Neural progenitor cell (in vitro differentiated cells): ENCODE results near the gene B3GAT2. TPM values are rescaled to one million over a fixed set of nuclear protein-coding genes. Genes with fewer than 3 reads are reported as not detected.

Experiments
- DNase-seq: peaks from one replicate; pipeline ENCODE4 v3.0.0-alpha.2; 2016; ENCODE audit warnings: low spot score
- H2AFZ ChIP-seq: fragments of 200-600 bp; sonication (generic); replicated peaks from 2 replicates; pipeline ENCODE4 v1.6.1; 2016; ENCODE audit warnings: antibody characterized with exemption
- H3F3A ChIP-seq: fragments of 200-600 bp; sonication (generic); 2 replicates; pipeline ENCODE4 v1.6.1; 2016; ENCODE audit warnings: antibody characterized with exemption, low read depth
- H3K27ac ChIP-seq: fragments of 200-600 bp; sonication (generic); 2 replicates; pipeline ENCODE4 v1.5.1; 2016; ENCODE audit warnings: mild to moderate bottlenecking
- H3K27me3 ChIP-seq: fragments of 200-600 bp; sonication (generic); 2 replicates; pipeline ENCODE4 v1.6.1; 2016; ENCODE audit warnings: mild to moderate bottlenecking, moderate library complexity
- H3K36me3 ChIP-seq: fragments of 200-600 bp; sonication (generic); 2 replicates; pipeline ENCODE4 v1.5.1; 2016
- H3K4me1 ChIP-seq: fragments of 200-600 bp; sonication (generic); 2 replicates; pipeline ENCODE4 v1.6.1; 2016; ENCODE audit warnings: mixed run types
- H3K4me2 ChIP-seq: fragments of 200-600 bp; sonication (generic); 2 replicates; pipeline ENCODE4 v1.6.1; 2016
- H3K4me3 ChIP-seq: fragments of 200-600 bp; sonication (generic); 2 replicates; pipeline ENCODE4 v1.5.1; 2016
- H3K79me2 ChIP-seq: fragments of 200-600 bp; sonication (generic); 2 replicates; pipeline ENCODE4 v1.6.1; 2016; ENCODE audit warnings: low read depth
- H3K9ac ChIP-seq: fragments of 200-600 bp; sonication (generic); 2 replicates; pipeline ENCODE4 v1.6.1; 2016
- H3K9me3 ChIP-seq: fragments of 200-600 bp; sonication (generic); 2 replicates; pipeline ENCODE4 v1.5.1; 2016; ENCODE audit warnings: low read depth
- H4K20me1 ChIP-seq: fragments of 200-600 bp; sonication (generic); 2 replicates; pipeline ENCODE4 v1.6.1; 2016; ENCODE audit warnings: low read depth
- H3K27ac Mint-ChIP-seq: 3 replicates; pipeline ENCODE4 v1.8.0; 2021; ENCODE audit warnings: mixed read lengths
- H3K27me3 Mint-ChIP-seq: 2 replicates; pipeline ENCODE4 v1.8.0; 2022; ENCODE audit warnings: low read depth, mild to moderate bottlenecking, inconsistent platforms, moderate library complexity, mixed read lengths; ENCODE audit not compliant: insufficient read depth
- H3K36me3 Mint-ChIP-seq: 3 replicates; pipeline ENCODE4 v1.8.0; 2021; ENCODE audit warnings: mixed read lengths
- H3K4me1 Mint-ChIP-seq: 3 replicates; pipeline ENCODE4 v1.8.0; 2021; ENCODE audit warnings: mixed read lengths
- H3K4me3 Mint-ChIP-seq: 3 replicates; pipeline ENCODE4 v1.8.0; 2021; ENCODE audit warnings: mild to moderate bottlenecking, moderate library complexity, mixed read lengths
- H3K9me3 Mint-ChIP-seq: 3 replicates; pipeline ENCODE4 v1.8.0; 2020; ENCODE audit warnings: mixed read lengths
- EZH2 ChIP-seq: fragments of 200-600 bp; sonication (generic); IDR thresholded peaks from 2 replicates; pipeline ENCODE4 v1.6.1; 2017; ENCODE audit warnings: antibody characterized with exemption, mild to moderate bottlenecking, moderate library complexity
- EZH2phosphoT487 ChIP-seq: fragments of 200-600 bp; sonication (generic); IDR thresholded peaks from 2 replicates; pipeline ENCODE4 v1.6.1; 2017; ENCODE audit warnings: antibody characterized with exemption
- total RNA-seq: library from RNA; depleted of rRNA; stranded (reverse); fragments of >200 nt; gene quantifications from 2 replicates; pipeline ENCODE4 v1.2.3, GENCODE V29; 2015; ENCODE audit warnings: low replicate concordance
- TF ChIP-seq, protein P1 (sequence below): fragments of 200-600 bp; sonication (generic); IDR thresholded peaks from 2 replicates; pipeline ENCODE4 v1.5.1; 2017; ENCODE audit warnings: antibody characterized with exemption, mild to moderate bottlenecking

The B3GAT2 gene
- total RNA-seq, 1 donor from 2014 or later = 0.71 TPM

- Histone ChIP-seq H3K9me3 (no peaks in the 10 kb centered on the region), H3K4me1 (no peaks in the 10 kb centered on the region), H3K4me2 (no peak overlapping the region), H4K20me1 (no peaks in the 10 kb centered on the region), H3K9ac (no peak overlapping the region), H3K36me3 (no peaks in the 10 kb centered on the region), H3K4me3 (no peak overlapping the region), H3K27me3 (no peaks in the 10 kb centered on the region), H3K79me2 (no peaks in the 10 kb centered on the region), H2AFZ (no peak overlapping the region), H3K27ac (no peak overlapping the region), H3F3A (no peaks in the 10 kb centered on the region)
- Mint-ChIP-seq H3K9me3 (no peaks in the 10 kb centered on the region), H3K4me3 (no peak overlapping the region), H3K4me1 (no peaks in the 10 kb centered on the region), H3K36me3 (no peaks in the 10 kb centered on the region), H3K27ac (no peak overlapping the region), H3K27me3 (no peaks in the 10 kb centered on the region)
- TF ChIP-seq, protein P1, sequence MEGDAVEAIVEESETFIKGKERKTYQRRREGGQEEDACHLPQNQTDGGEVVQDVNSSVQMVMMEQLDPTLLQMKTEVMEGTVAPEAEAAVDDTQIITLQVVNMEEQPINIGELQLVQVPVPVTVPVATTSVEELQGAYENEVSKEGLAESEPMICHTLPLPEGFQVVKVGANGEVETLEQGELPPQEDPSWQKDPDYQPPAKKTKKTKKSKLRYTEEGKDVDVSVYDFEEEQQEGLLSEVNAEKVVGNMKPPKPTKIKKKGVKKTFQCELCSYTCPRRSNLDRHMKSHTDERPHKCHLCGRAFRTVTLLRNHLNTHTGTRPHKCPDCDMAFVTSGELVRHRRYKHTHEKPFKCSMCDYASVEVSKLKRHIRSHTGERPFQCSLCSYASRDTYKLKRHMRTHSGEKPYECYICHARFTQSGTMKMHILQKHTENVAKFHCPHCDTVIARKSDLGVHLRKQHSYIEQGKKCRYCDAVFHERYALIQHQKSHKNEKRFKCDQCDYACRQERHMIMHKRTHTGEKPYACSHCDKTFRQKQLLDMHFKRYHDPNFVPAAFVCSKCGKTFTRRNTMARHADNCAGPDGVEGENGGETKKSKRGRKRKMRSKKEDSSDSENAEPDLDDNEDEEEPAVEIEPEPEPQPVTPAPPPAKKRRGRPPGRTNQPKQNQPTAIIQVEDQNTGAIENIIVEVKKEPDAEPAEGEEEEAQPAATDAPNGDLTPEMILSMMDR = no peak
- TF ChIP-seq EZH2phosphoT487 (no peak), EZH2 (no peak)
- DNase-seq = no peak
Measured at GRCh38 chr6:70933853-70934252, 23.0 kb downstream of the B3GAT2 start.

- Histone ChIP-seq H3K4me1 (no peaks in the 10 kb centered on the region), H3K4me2 (no peak overlapping the region), H4K20me1 (no peaks in the 10 kb centered on the region), H3K36me3 (no peaks in the 10 kb centered on the region), H3K27ac (no peak overlapping the region), H3F3A (no peaks in the 10 kb centered on the region), H3K27me3 (no peaks in the 10 kb centered on the region), H3K9me3 (no peaks in the 10 kb centered on the region), H3K9ac (no peak overlapping the region), H3K4me3 (no peak overlapping the region), H2AFZ (no peak overlapping the region), H3K79me2 (no peaks in the 10 kb centered on the region)
- H3K9me3 Mint-ChIP-seq = no peaks in the 10 kb centered on the region
- H3K4me1 Mint-ChIP-seq = no peaks in the 10 kb centered on the region
- no peak overlapping the region for H3K4me3 Mint-ChIP-seq
- no peaks in the 10 kb centered on the region for H3K27me3 Mint-ChIP-seq
- TF ChIP-seq EZH2phosphoT487 = no peak
- TF ChIP-seq EZH2 = no peak
- TF ChIP-seq, protein P1 = no peak
- H3K36me3 Mint-ChIP-seq = no peaks in the 10 kb centered on the region
- H3K27ac Mint-ChIP-seq = no peak overlapping the region
- no peak for DNase-seq
Measured at GRCh38 chr6:70905742-70906141, 51.1 kb downstream of the B3GAT2 start.

- no peaks in the 10 kb centered on the region for H3K79me2 ChIP-seq
- H3K36me3 ChIP-seq = no peaks in the 10 kb centered on the region
- H3F3A ChIP-seq = no peaks in the 10 kb centered on the region
- no peaks in the 10 kb centered on the region for H4K20me1 ChIP-seq
- DNase-seq = no peak
- H3K27ac Mint-ChIP-seq = no peak overlapping the region
- H3K9ac ChIP-seq = no peak overlapping the region
- no peaks in the 10 kb centered on the region for H3K9me3 ChIP-seq
- no peaks in the 10 kb centered on the region for H3K9me3 Mint-ChIP-seq
- H2AFZ ChIP-seq = no peak overlapping the region
- no peaks in the 10 kb centered on the region for H3K4me1 Mint-ChIP-seq
- H3K27ac ChIP-seq = no peak overlapping the region
- no peaks in the 10 kb centered on the region for H3K27me3 ChIP-seq
- TF ChIP-seq EZH2 (no peak), EZH2phosphoT487 (no peak)
- TF ChIP-seq, protein P1 = no peak
- no peak overlapping the region for H3K4me3 Mint-ChIP-seq
- no peaks in the 10 kb centered on the region for H3K27me3 Mint-ChIP-seq
- H3K4me2 ChIP-seq = no peak overlapping the region
- no peaks in the 10 kb centered on the region for H3K4me1 ChIP-seq
- H3K36me3 Mint-ChIP-seq = no peaks in the 10 kb centered on the region
- no peak overlapping the region for H3K4me3 ChIP-seq
Measured at GRCh38 chr6:70903665-70904452, 53.0 kb downstream of the B3GAT2 start.
